Spleen (tissue), 7 donors: ENCODE data around the gene COL6A3.

Experiments used
- POLR2A ChIP-seq, 3 donors: fragments of 450-650 bp; IDR thresholded peaks; one replicate each; pipeline ENCODE4 v1.5.1; 2017; ENCODE audit warnings: antibody characterized with exemption in 3 of 3, mild to moderate bottlenecking in 1 of 3
- POLR2AphosphoS5 ChIP-seq, 3 donors: sonication (generic); formaldehyde crosslinking; IDR thresholded peaks; one replicate each; pipeline ENCODE4 v1.5.1; 2017; ENCODE audit warnings: antibody characterized with exemption in 3 of 3
- TF ChIP-seq, protein P1 (sequence below), 11 experiments: fragments of 200-600 bp in 7 of 11; fragments of 450-650 bp in 4 of 11; sonication (generic) in 4 of 11; IDR thresholded peaks in 8 of 11; conservative IDR thresholded peaks in 3 of 11; 1 replicate in 7 of 11; 2 replicates in 4 of 11; pipeline versions ENCODE4 v1.4.0 to v1.8.0; 2016 to 2021; ENCODE audit warnings: antibody characterized with exemption in 11 of 11, inconsistent platforms in 4 of 11, mild to moderate bottlenecking in 1 of 11
- donor health status: DM: no; HTN: no; CAD: no; lungs with moderate emphysema.
- donor health status: DM: no; HTN: no; CAD: no.
- donor health status: DM: no; HTN: no; CAD: no.

DNA sequence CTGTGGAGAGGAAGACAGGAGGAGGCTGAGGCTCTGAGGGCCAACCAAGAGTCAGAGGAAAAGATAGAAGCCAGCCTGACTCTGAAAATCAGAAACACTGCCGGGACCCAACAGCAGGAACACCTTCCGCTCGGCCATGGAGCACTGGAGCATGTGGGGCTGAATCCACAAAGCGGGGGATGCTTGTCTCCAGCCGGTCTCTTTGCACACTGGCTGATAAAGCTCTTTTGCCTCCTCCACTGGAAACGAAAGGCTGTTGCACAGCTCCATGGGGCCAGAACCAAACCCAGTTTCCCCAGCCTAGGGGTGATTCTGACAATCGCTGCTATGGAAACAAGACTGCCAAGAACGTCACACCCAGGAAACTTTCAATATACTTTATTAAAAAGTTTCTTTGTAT lies 90.3 kb downstream of the COL6A3 start:
- TF ChIP-seq, protein P1, sequence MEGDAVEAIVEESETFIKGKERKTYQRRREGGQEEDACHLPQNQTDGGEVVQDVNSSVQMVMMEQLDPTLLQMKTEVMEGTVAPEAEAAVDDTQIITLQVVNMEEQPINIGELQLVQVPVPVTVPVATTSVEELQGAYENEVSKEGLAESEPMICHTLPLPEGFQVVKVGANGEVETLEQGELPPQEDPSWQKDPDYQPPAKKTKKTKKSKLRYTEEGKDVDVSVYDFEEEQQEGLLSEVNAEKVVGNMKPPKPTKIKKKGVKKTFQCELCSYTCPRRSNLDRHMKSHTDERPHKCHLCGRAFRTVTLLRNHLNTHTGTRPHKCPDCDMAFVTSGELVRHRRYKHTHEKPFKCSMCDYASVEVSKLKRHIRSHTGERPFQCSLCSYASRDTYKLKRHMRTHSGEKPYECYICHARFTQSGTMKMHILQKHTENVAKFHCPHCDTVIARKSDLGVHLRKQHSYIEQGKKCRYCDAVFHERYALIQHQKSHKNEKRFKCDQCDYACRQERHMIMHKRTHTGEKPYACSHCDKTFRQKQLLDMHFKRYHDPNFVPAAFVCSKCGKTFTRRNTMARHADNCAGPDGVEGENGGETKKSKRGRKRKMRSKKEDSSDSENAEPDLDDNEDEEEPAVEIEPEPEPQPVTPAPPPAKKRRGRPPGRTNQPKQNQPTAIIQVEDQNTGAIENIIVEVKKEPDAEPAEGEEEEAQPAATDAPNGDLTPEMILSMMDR (IDR thresholded peaks at IDR 0.05 in 8 of 11, conservative IDR thresholded peaks at IDR 0.05 in 3 of 11): no peak
- TF ChIP-seq POLR2AphosphoS5 (IDR thresholded peaks at IDR 0.05) (no peak), POLR2A (IDR thresholded peaks at IDR 0.05) (no peak)
